ENCODE measurements around the gene TBCC. TPM values are rescaled to one million over a fixed set of nuclear protein-coding genes. Genes with fewer than 3 reads are reported as not detected.
A peak's percentile ranks its signal among the peaks of the same experiment; 100 is the strongest.

TBCC gene
- total and polyA plus RNA-seq, 10 of the 15 experiments (the other 5 are each of a cell fraction or from before 2014, with no cell fraction given) = 2.5 to 41.9 (median 20.3) TPM

DNA sequence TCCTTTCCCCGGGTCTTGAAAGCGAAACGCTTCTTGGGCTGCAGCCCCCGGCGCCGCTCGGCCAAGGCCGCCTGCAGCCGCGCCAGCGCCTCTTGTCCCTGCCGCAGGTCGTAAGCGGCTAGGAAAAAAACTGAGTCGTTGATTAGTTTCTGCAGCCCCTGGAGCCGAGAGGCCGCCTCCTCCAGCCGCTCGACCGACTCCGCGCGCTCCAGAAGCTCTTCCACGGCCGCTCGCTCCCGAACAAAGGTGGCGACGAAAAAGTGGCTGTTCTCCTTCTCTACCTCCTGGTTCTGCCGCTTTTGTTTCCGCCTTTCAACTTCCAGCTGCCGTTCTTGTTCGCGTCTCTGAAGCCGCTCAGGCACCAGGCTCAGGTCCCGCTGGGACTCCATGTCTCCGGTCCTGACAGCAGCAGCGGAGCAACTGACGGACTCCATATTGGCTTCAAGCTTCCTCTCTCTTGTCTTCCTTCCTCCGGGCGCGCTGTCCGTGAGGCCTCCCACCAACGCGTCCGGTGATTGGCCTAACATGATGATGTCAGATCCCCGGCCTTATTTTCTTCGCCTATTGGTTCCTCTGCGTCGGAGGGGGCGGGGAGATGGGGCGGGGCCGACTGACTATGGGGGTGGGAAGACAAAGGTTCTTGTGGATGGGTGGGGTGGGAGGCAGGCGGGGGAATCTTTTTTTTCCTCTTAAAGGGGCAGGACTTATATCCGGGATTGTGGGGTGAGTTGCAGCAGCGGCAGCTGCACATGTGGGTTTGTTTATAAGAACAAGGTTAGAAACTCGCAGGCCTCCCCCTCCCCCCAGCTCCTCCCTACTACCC is at the start of gene TBCC (continued):
- no peak; the same call in 1 of the 2 replicates for TF ChIP-seq IKZF1 (conservative IDR thresholded peaks at IDR 0.05)
- TF ChIP-seq RB1 (IDR thresholded peaks at IDR 0.05; ENCODE audit: borderline replicate concordance) = peak; percentile 50; the same call in 1 of the 2 replicates
- TF ChIP-seq MYC (IDR thresholded peaks at IDR 0.05; ENCODE audit: insufficient read depth, insufficient read length, insufficient replicate concordance, low read length, severe bottlenecking) = no peak
- TF ChIP-seq SIX5 (IDR thresholded peaks at IDR 0.05; ENCODE audit: low read depth, low read length, severe bottlenecking) = no peak
- TF ChIP-seq ZNF274 (IDR thresholded peaks at IDR 0.05; ENCODE audit: insufficient read depth, insufficient read length) = no peak
- peak; percentile 96 for TF ChIP-seq PML (IDR thresholded peaks at IDR 0.05; ENCODE audit: low read length)
- TF ChIP-seq ZSCAN29 (IDR thresholded peaks at IDR 0.05) = no peak
- TF ChIP-seq HCFC1 (IDR thresholded peaks at IDR 0.05; ENCODE audit: low read length) = peak; percentile 59
- 0 out of 2 replicates have a peak, but pooled peaks have one; percentile 18 for TF ChIP-seq CBX5 (IDR thresholded peaks at IDR 0.05; ENCODE audit: low read depth)
- no peak for TF ChIP-seq SREBF1 (IDR thresholded peaks at IDR 0.05; ENCODE audit: low read length)
- TF ChIP-seq SREBF2 (IDR thresholded peaks at IDR 0.05; ENCODE audit: low read length) = no peak
- TF ChIP-seq, protein P1, sequence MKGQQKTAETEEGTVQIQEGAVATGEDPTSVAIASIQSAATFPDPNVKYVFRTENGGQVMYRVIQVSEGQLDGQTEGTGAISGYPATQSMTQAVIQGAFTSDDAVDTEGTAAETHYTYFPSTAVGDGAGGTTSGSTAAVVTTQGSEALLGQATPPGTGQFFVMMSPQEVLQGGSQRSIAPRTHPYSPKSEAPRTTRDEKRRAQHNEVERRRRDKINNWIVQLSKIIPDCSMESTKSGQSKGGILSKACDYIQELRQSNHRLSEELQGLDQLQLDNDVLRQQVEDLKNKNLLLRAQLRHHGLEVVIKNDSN (IDR thresholded peaks at IDR 0.05; ENCODE audit: borderline replicate concordance, extremely low read length, insufficient read depth, low read depth, low read length) = no peak
- TF ChIP-seq RCOR1 (conservative IDR thresholded peaks at IDR 0.05; ENCODE audit: low read depth, low read length) = 0 out of 2 replicates have a peak, but pooled peaks have one; percentile 52
- peak; percentile 64 for TF ChIP-seq LARP7 (IDR thresholded peaks at IDR 0.05)
- peak; percentile 71 for TF ChIP-seq RFX5 (IDR thresholded peaks at IDR 0.05; ENCODE audit: low read depth, low read length)
- no peak for TF ChIP-seq BRCA1 (IDR thresholded peaks at IDR 0.05; ENCODE audit: low read depth, low read length)
- TF ChIP-seq SMARCA5 (IDR thresholded peaks at IDR 0.05) = no peak
- peak; percentile 97 for TF ChIP-seq YY1 (IDR thresholded peaks at IDR 0.05; ENCODE audit: low read depth, low read length)
- TF ChIP-seq, protein P2, sequence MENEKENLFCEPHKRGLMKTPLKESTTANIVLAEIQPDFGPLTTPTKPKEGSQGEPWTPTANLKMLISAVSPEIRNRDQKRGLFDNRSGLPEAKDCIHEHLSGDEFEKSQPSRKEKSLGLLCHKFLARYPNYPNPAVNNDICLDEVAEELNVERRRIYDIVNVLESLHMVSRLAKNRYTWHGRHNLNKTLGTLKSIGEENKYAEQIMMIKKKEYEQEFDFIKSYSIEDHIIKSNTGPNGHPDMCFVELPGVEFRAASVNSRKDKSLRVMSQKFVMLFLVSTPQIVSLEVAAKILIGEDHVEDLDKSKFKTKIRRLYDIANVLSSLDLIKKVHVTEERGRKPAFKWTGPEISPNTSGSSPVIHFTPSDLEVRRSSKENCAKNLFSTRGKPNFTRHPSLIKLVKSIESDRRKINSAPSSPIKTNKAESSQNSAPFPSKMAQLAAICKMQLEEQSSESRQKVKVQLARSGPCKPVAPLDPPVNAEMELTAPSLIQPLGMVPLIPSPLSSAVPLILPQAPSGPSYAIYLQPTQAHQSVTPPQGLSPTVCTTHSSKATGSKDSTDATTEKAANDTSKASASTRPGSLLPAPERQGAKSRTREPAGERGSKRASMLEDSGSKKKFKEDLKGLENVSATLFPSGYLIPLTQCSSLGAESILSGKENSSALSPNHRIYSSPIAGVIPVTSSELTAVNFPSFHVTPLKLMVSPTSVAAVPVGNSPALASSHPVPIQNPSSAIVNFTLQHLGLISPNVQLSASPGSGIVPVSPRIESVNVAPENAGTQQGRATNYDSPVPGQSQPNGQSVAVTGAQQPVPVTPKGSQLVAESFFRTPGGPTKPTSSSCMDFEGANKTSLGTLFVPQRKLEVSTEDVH (IDR thresholded peaks at IDR 0.05; ENCODE audit: low read depth, partially characterized antibody) = no peak
- TF ChIP-seq CHD1 (IDR thresholded peaks at IDR 0.05; ENCODE audit: low read depth, low read length) = no peak
- TF ChIP-seq MXI1 (IDR thresholded peaks at IDR 0.05; ENCODE audit: low read depth, low read length) = peak; percentile 21
- no peak for TF ChIP-seq GATAD2B (conservative IDR thresholded peaks at IDR 0.05; ENCODE audit: low read depth)
- TF ChIP-seq, protein P3, sequence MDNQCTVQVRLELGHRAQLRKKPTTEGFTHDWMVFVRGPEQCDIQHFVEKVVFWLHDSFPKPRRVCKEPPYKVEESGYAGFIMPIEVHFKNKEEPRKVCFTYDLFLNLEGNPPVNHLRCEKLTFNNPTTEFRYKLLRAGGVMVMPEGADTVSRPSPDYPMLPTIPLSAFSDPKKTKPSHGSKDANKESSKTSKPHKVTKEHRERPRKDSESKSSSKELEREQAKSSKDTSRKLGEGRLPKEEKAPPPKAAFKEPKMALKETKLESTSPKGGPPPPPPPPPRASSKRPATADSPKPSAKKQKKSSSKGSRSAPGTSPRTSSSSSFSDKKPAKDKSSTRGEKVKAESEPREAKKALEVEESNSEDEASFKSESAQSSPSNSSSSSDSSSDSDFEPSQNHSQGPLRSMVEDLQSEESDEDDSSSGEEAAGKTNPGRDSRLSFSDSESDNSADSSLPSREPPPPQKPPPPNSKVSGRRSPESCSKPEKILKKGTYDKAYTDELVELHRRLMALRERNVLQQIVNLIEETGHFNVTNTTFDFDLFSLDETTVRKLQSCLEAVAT (IDR thresholded peaks at IDR 0.05) = peak; percentile 73
- peak; percentile 64 for TF ChIP-seq SIN3A (IDR thresholded peaks at IDR 0.05; ENCODE audit: low read depth, low read length)
